ENCODE results near the gene LETM1. TPM values are rescaled to one million over a fixed set of nuclear protein-coding genes. Genes with fewer than 3 reads are reported as not detected.

The LETM1 gene
- total and polyA plus RNA-seq, 2 experiments from 2014 or later, result 23.3 to 68.9 TPM

DNA sequence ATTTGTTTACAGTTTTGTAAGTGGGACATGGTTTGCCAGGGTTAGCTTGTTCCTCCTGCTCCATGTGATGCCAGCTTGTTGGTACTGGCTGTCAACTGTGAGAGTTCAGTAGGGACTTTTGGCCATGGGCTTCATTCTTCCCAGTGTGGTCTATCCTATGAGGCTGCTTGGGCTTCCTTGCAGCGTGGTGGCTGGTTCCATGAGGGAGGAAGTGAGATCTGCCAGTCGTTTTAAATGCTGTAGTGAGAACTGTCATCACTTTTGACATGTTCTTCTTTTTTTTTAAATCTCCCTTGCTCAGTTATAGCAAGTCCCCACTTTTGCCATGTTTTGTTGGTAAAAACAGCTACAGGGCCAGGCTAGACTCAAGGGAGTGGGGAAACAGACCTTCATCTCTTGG is 31.1 kb upstream of the LETM1 start:
- Mint-ChIP-seq H3K27ac (no peak overlapping the region), H3K36me3 (ENCODE audit: low read depth) (peaks cover 4% of the 10 kb centered on the region; the same call in 2 of the 3 replicates), H3K9me3 (no peaks in the 10 kb centered on the region; the same call in 2 of the 3 replicates), H3K4me1 (peaks cover 4% of the 10 kb centered on the region; the same call in 2 of the 3 replicates), H3K4me3 (no peak overlapping the region), H3K27me3 (ENCODE audit: insufficient read depth, low read depth, poor library complexity) (peaks cover 15% of the 10 kb centered on the region)
- H3K4me3 ChIP-seq, result no peak overlapping the region
- no peaks in the 10 kb centered on the region for H3K27me3 ChIP-seq (ENCODE audit: insufficient read depth)
- H3K79me2 ChIP-seq (replicated peaks; ENCODE audit: insufficient read depth), result peaks cover 100% of the 10 kb centered on the region
- no peak for ATAC-seq
- H4K20me1 ChIP-seq (replicated peaks; ENCODE audit: insufficient read depth), result peaks cover 73% of the 10 kb centered on the region
- no peaks in the 10 kb centered on the region for H3K4me1 ChIP-seq (ENCODE audit: insufficient read depth)
- H3K27ac ChIP-seq (ENCODE audit: low read depth), result no peak overlapping the region; the same call in 1 of the 2 replicates
- no peaks in the 10 kb centered on the region for H3F3A ChIP-seq (replicated peaks; ENCODE audit: low read depth)
- TF ChIP-seq REST (IDR thresholded peaks at IDR 0.05; ENCODE audit: unreplicated experiment), result no peak
- TF ChIP-seq ZNF114 (CRISPR knock-in tag; IDR thresholded peaks at IDR 0.05), result no peak
- no peak for DNase-seq (ENCODE audit: low spot score)
- H3K4me2 ChIP-seq, result no peak overlapping the region
- H3K36me3 ChIP-seq (ENCODE audit: insufficient read depth), result no peaks in the 10 kb centered on the region
- no peaks in the 10 kb centered on the region for H3K9me2 ChIP-seq (ENCODE audit: insufficient read depth)
- no peak overlapping the region for H2AFZ ChIP-seq

- peaks cover 72% of the 10 kb centered on the region for H4K20me1 ChIP-seq (replicated peaks; ENCODE audit: insufficient read depth)
- H3K4me3 Mint-ChIP-seq, result no peak overlapping the region
- DNase-seq (ENCODE audit: low spot score) (no peak), ATAC-seq (no peak; the same call in 2 of the 3 replicates)
- no peak overlapping the region for H2AFZ ChIP-seq
- H3K4me1 ChIP-seq (ENCODE audit: insufficient read depth), result no peaks in the 10 kb centered on the region
- H3K9me3 Mint-ChIP-seq, result no peaks in the 10 kb centered on the region; the same call in 2 of the 3 replicates
- H3K4me2 ChIP-seq, result no peak overlapping the region
- no peak overlapping the region for H3K27ac ChIP-seq (ENCODE audit: low read depth)
- no peak for TF ChIP-seq NANOG (IDR thresholded peaks at IDR 0.05; ENCODE audit: borderline replicate concordance)
- no peak for TF ChIP-seq ZNF331 (CRISPR knock-in tag; IDR thresholded peaks at IDR 0.05; ENCODE audit: low read depth)
- TF ChIP-seq JUNB (IDR thresholded peaks at IDR 0.05; ENCODE audit: unreplicated experiment), result no peak
- TF ChIP-seq STAT1 (IDR thresholded peaks at IDR 0.05; ENCODE audit: unreplicated experiment), result no peak
- H3K4me3 ChIP-seq, result no peak overlapping the region
- peaks cover 100% of the 10 kb centered on the region for H3K79me2 ChIP-seq (replicated peaks; ENCODE audit: insufficient read depth)
- peaks cover 4% of the 10 kb centered on the region; the same call in 1 of the 3 replicates for H3K36me3 Mint-ChIP-seq (ENCODE audit: low read depth)
- peaks cover 5% of the 10 kb centered on the region; the same call in 2 of the 3 replicates for H3K4me1 Mint-ChIP-seq
- peaks cover 14% of the 10 kb centered on the region for H3K27me3 Mint-ChIP-seq (ENCODE audit: insufficient read depth, low read depth, poor library complexity)
- H3K27ac Mint-ChIP-seq, result no peak overlapping the region
- no peaks in the 10 kb centered on the region for H3K9me2 ChIP-seq (ENCODE audit: insufficient read depth)
- H3K27me3 ChIP-seq (ENCODE audit: insufficient read depth), result no peaks in the 10 kb centered on the region
- no peaks in the 10 kb centered on the region for H3K36me3 ChIP-seq (ENCODE audit: insufficient read depth)
- no peaks in the 10 kb centered on the region for H3F3A ChIP-seq (replicated peaks; ENCODE audit: low read depth)
Measured at GRCh38 chr4:1885414-1885813, 29.5 kb upstream of the LETM1 start.

GRCh38 chr4:1883583-1883982 is 27.6 kb upstream of the LETM1 start:
- H3K4me1 ChIP-seq (ENCODE audit: insufficient read depth), result no peaks in the 10 kb centered on the region
- Mint-ChIP-seq H3K4me1 (peaks cover 11% of the 10 kb centered on the region), H3K4me3 (no peak overlapping the region), H3K9me3 (no peaks in the 10 kb centered on the region), H3K27ac (no peak overlapping the region), H3K36me3 (ENCODE audit: low read depth) (no peaks in the 10 kb centered on the region; the same call in 2 of the 3 replicates), H3K27me3 (ENCODE audit: insufficient read depth, low read depth, poor library complexity) (peaks cover 12% of the 10 kb centered on the region)
- ATAC-seq (no peak; the same call in 2 of the 3 replicates), DNase-seq (ENCODE audit: low spot score) (no peak)
- H3K27ac ChIP-seq (ENCODE audit: low read depth), result no peak overlapping the region
- H4K20me1 ChIP-seq (replicated peaks; ENCODE audit: insufficient read depth), result peaks cover 69% of the 10 kb centered on the region
- no peaks in the 10 kb centered on the region for H3K36me3 ChIP-seq (ENCODE audit: insufficient read depth)
- no peaks in the 10 kb centered on the region for H3K27me3 ChIP-seq (ENCODE audit: insufficient read depth)
- no peak overlapping the region for H3K4me2 ChIP-seq
- H3F3A ChIP-seq (replicated peaks; ENCODE audit: low read depth), result no peaks in the 10 kb centered on the region
- no peaks in the 10 kb centered on the region for H3K9me2 ChIP-seq (ENCODE audit: insufficient read depth)
- no peak overlapping the region for H3K4me3 ChIP-seq
- peaks cover 99% of the 10 kb centered on the region for H3K79me2 ChIP-seq (replicated peaks; ENCODE audit: insufficient read depth)
- H2AFZ ChIP-seq, result no peak overlapping the region
- no peak for TF ChIP-seq ZNF114 (CRISPR knock-in tag; IDR thresholded peaks at IDR 0.05)
- TF ChIP-seq ZNF462 (CRISPR knock-in tag; IDR thresholded peaks at IDR 0.05), result no peak
- TF ChIP-seq POLR2AphosphoS5 (IDR thresholded peaks at IDR 0.05; ENCODE audit: low read depth), result no peak
- no peak for TF ChIP-seq JUNB (IDR thresholded peaks at IDR 0.05; ENCODE audit: unreplicated experiment)

Measured in GM23338 (cell line).